Stomach (tissue), 4 donors: ENCODE results near the gene SCAMP1.

ENCODE experiments used
- EP300 ChIP-seq: sonication (generic); formaldehyde crosslinking; IDR thresholded peaks from one replicate; pipeline ENCODE4 v1.6.1; 2017; ENCODE audit warnings: antibody characterized with exemption
- POLR2A ChIP-seq, 4 donors: fragments of 450-650 bp; IDR thresholded peaks; one replicate each; pipeline ENCODE4 v1.6.1; 2016; ENCODE audit warnings: antibody characterized with exemption in 4 of 4, control low read depth in 2 of 4, mild to moderate bottlenecking in 1 of 4, moderate library complexity in 1 of 4
- POLR2AphosphoS5 ChIP-seq, 3 donors: sonication (generic); formaldehyde crosslinking; IDR thresholded peaks; one replicate each; pipeline ENCODE4 v1.6.1; 2016; ENCODE audit warnings: antibody characterized with exemption in 3 of 3
- TF ChIP-seq, protein P1 (sequence below), 7 experiments: fragments of 450-650 bp in 4 of 7; fragments of 200-600 bp in 3 of 7; sonication (generic) in 3 of 7; IDR thresholded peaks; one replicate each; pipeline ENCODE4 v1.5.1; 2016 to 2019; ENCODE audit warnings: antibody characterized with exemption in 7 of 7, control low read depth in 2 of 7, mild to moderate bottlenecking in 1 of 7

DNA sequence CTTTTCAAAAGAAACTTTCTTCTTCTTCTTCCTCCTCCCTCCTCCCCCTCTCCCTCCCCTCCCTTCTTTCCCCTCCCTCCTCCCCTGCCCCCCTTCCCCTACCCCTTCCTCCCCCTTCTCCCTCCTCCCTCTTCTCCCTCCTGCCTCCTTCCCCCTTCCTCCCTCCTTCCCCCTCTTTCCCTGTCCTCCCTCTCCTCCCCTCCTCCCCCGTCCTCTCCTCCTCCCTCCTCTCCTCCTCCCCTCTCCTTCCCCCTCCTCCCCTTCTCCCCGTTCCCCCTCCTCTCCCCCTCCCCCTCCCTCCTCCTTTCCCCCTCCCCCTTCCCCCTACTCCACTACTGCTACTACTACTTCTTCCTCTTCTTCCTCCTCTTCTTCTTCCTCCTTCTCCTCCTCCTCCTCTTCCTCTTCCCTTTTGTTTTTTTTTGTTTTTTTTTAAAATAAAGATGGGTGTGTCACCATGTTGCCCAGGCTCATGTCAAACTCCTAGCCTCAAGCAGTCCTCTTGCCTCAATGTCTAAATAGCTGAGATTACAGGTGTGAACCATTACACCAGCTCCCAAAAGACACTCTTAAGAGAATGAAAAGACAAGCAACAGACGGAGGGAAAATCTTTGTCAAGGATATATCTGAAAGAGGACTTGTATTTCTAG is 87.5 kb downstream of the SCAMP1 start:
- TF ChIP-seq EP300 (no peak), POLR2AphosphoS5 (IDR thresholded peaks at IDR 0.05) (no peak), POLR2A (IDR thresholded peaks at IDR 0.05) (no peak)
- TF ChIP-seq, protein P1, sequence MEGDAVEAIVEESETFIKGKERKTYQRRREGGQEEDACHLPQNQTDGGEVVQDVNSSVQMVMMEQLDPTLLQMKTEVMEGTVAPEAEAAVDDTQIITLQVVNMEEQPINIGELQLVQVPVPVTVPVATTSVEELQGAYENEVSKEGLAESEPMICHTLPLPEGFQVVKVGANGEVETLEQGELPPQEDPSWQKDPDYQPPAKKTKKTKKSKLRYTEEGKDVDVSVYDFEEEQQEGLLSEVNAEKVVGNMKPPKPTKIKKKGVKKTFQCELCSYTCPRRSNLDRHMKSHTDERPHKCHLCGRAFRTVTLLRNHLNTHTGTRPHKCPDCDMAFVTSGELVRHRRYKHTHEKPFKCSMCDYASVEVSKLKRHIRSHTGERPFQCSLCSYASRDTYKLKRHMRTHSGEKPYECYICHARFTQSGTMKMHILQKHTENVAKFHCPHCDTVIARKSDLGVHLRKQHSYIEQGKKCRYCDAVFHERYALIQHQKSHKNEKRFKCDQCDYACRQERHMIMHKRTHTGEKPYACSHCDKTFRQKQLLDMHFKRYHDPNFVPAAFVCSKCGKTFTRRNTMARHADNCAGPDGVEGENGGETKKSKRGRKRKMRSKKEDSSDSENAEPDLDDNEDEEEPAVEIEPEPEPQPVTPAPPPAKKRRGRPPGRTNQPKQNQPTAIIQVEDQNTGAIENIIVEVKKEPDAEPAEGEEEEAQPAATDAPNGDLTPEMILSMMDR (IDR thresholded peaks at IDR 0.05): no peak
